H1 (cell line): ENCODE results near the gene CUTA. TPM values are rescaled to one million over a fixed set of nuclear protein-coding genes. Genes with fewer than 3 reads are reported as not detected.

Experiments
- CTCF ChIA-PET: fragments of 300-600 bp; sonication (Branson Sonifier 250); formaldehyde crosslinking; loops from one replicate; lab custom pipeline; 2021; ENCODE audit not compliant: partially characterized antibody; lab: Charles Lee
- POLR2A ChIA-PET: fragments of 300-600 bp; sonication (Branson Sonifier 250); formaldehyde crosslinking; loops from one replicate; lab custom pipeline; 2021; ENCODE audit warnings: inconsistent platforms; ENCODE audit not compliant: partially characterized antibody; lab: Charles Lee
- DNase-seq, 2 experiments: peaks; one replicate each; pipeline versions ENCODE4 v3.0.0 to v3.0.0-alpha.2; 2010 to 2022; ENCODE audit warnings: low spot score in 2 of 2, low read depth in 1 of 2, mixed read lengths in 1 of 2
- FAIRE-seq: peaks from 2 replicates; lab custom pipeline; 2011; peaks lifted over from hg19 to GRCh38; lab: Jason Lieb, UNC
- H2AFZ ChIP-seq: 2 replicates; pipeline ENCODE4 v1.8.1; 2012; ENCODE audit warnings: low read length, inconsistent platforms
- H2AK5ac ChIP-seq: 2 replicates; pipeline ENCODE4 v1.6.1; 2013; ENCODE audit warnings: low read depth, low read length
- H2BK120ac ChIP-seq: replicated peaks from 2 replicates; pipeline ENCODE3; 2013; ENCODE audit warnings: low read depth, low read length, inconsistent platforms
- H2BK12ac ChIP-seq: 2 replicates; pipeline ENCODE4 v1.6.1; 2013; ENCODE audit warnings: low read depth, low read length
- H2BK15ac ChIP-seq: 2 replicates; pipeline ENCODE4 v1.6.1; 2013; ENCODE audit warnings: low read length
- H2BK20ac ChIP-seq: 2 replicates; pipeline ENCODE4 v1.6.1; 2013; ENCODE audit warnings: low read length
- H2BK5ac ChIP-seq: 2 replicates; pipeline ENCODE4 v1.6.1; 2013; ENCODE audit warnings: low read depth, low read length
- H3K14ac ChIP-seq: 2 replicates; pipeline ENCODE4 v1.6.1; 2013; ENCODE audit warnings: inconsistent platforms; ENCODE audit not compliant: insufficient read length
- H3K18ac ChIP-seq: 2 replicates; pipeline ENCODE4 v1.6.1; 2013; ENCODE audit warnings: low read length; ENCODE audit errors: extremely low read depth
- H3K23ac ChIP-seq: 2 replicates; pipeline ENCODE4 v1.6.1; 2013; ENCODE audit warnings: inconsistent platforms; ENCODE audit not compliant: insufficient read length
- H3K23me2 ChIP-seq: 2 replicates; pipeline ENCODE4 v1.6.1; 2013; ENCODE audit warnings: low read depth, low read length
- H3K27ac ChIP-seq: 2 replicates; pipeline ENCODE4 v1.6.1; 2011; ENCODE audit warnings: low read depth, low read length, inconsistent platforms
- H3K27me3 ChIP-seq, 4 experiments: replicated peaks in 1 of 4; 1 replicate in 1 of 4; 2 replicates in 3 of 4; pipeline versions ENCODE4 v1.6.1 to v1.8.1; 2011 to 2013; ENCODE audit warnings: low read length in 3 of 4, mild to moderate bottlenecking in 3 of 4, inconsistent platforms in 2 of 4, mixed read lengths in 2 of 4, moderate library complexity in 1 of 4; ENCODE audit not compliant: control insufficient read depth in 3 of 4, insufficient read depth in 3 of 4; ENCODE audit errors: extremely low read depth in 1 of 4
- H3K36me3 ChIP-seq, 4 experiments: 2 replicates each; pipeline versions ENCODE4 v1.6.1 to v1.8.1; 2011 to 2013; ENCODE audit warnings: mild to moderate bottlenecking in 4 of 4, low read length in 3 of 4, moderate library complexity in 2 of 4, control low read depth in 1 of 4, inconsistent platforms in 1 of 4; ENCODE audit not compliant: insufficient read depth in 4 of 4, control insufficient read depth in 2 of 4
- H3K4ac ChIP-seq: replicated peaks from 2 replicates; pipeline ENCODE3; 2013; ENCODE audit warnings: low read length, low read depth, mixed read lengths, inconsistent platforms; ENCODE audit not compliant: insufficient read length
- H3K4me1 ChIP-seq, 4 experiments: replicated peaks in 1 of 4; 1 replicate in 1 of 4; 2 replicates in 3 of 4; pipeline versions ENCODE4 v1.6.1 to v1.8.1; 2011 to 2013; ENCODE audit warnings: low read length in 3 of 4, inconsistent platforms in 2 of 4, mixed read lengths in 1 of 4; ENCODE audit not compliant: insufficient read depth in 4 of 4, control insufficient read depth in 3 of 4
- H3K4me2 ChIP-seq, 2 experiments: 2 replicates each; pipeline versions ENCODE4 v1.6.1 to v1.8.1; 2011 to 2013; ENCODE audit warnings: low read depth in 2 of 2, low read length in 2 of 2, control low read depth in 1 of 2, inconsistent platforms in 1 of 2, mild to moderate bottlenecking in 1 of 2; ENCODE audit not compliant: insufficient read depth in 1 of 2
- H3K4me3 ChIP-seq, 4 experiments: fragments of 200-600, 300-600 bp in 1 of 4; sonication (generic), shearing (Covaris generic), sonication (Bioruptor Twin) in 1 of 4; 2 replicates each; pipeline versions ENCODE4 v1.5.1 to v1.8.1; 2011 to 2016; ENCODE audit warnings: low read length in 4 of 4, low read depth in 3 of 4, control low read depth in 2 of 4, inconsistent platforms in 2 of 4, mild to moderate bottlenecking in 2 of 4, mixed read lengths in 1 of 4, moderate library complexity in 1 of 4; ENCODE audit not compliant: insufficient read depth in 2 of 4; ENCODE audit errors: extremely low read depth in 1 of 4
- H3K56ac ChIP-seq: replicated peaks from 2 replicates; pipeline ENCODE3; 2013; ENCODE audit warnings: low read depth, mild to moderate bottlenecking, mixed read lengths, low read length, inconsistent platforms; ENCODE audit not compliant: insufficient read length
- H3K79me1 ChIP-seq: 2 replicates; pipeline ENCODE4 v1.6.1; 2013; ENCODE audit warnings: low read depth, low read length, control low read depth
- H3K79me2 ChIP-seq, 2 experiments: 2 replicates each; pipeline versions ENCODE4 v1.6.1 to v1.8.1; 2012 to 2013; ENCODE audit warnings: low read length in 2 of 2, mild to moderate bottlenecking in 2 of 2, inconsistent platforms in 1 of 2; ENCODE audit not compliant: insufficient read depth in 2 of 2, control insufficient read depth in 1 of 2
- H3K9ac ChIP-seq, 4 experiments: replicated peaks in 1 of 4; 1 replicate in 1 of 4; 2 replicates in 3 of 4; pipeline versions ENCODE4 v1.6.1 to v1.8.1; 2011 to 2013; ENCODE audit warnings: low read depth in 3 of 4, low read length in 3 of 4, control low read depth in 2 of 4, mild to moderate bottlenecking in 2 of 4, moderate library complexity in 2 of 4, inconsistent platforms in 1 of 4; ENCODE audit errors: extremely low read depth in 1 of 4
- H3K9me3 ChIP-seq, 2 experiments: 2 replicates each; pipeline versions ENCODE4 v1.6.1 to v1.8.1; 2012 to 2013; ENCODE audit warnings: mild to moderate bottlenecking in 2 of 2, moderate library complexity in 2 of 2, control low read depth in 1 of 2, inconsistent platforms in 1 of 2, low read depth in 1 of 2, low read length in 1 of 2, mixed read lengths in 1 of 2; ENCODE audit not compliant: insufficient read depth in 2 of 2
- H4K20me1 ChIP-seq, 2 experiments: replicated peaks in 1 of 2; 2 replicates each; pipeline versions ENCODE3 to v1.8.1; 2011 to 2013; ENCODE audit warnings: inconsistent platforms in 2 of 2, low read length in 2 of 2, mild to moderate bottlenecking in 1 of 2; ENCODE audit not compliant: insufficient read depth in 2 of 2, control insufficient read depth in 1 of 2
- H4K5ac ChIP-seq: 2 replicates; pipeline ENCODE4 v1.6.1; 2013; ENCODE audit warnings: low read length, low read depth, mixed read lengths, inconsistent platforms; ENCODE audit not compliant: insufficient read length
- H4K8ac ChIP-seq: 2 replicates; pipeline ENCODE4 v1.8.0; 2013; ENCODE audit warnings: mild to moderate bottlenecking, moderate library complexity, low read length, inconsistent platforms; ENCODE audit not compliant: insufficient read depth; ENCODE audit errors: extremely low read depth
- H4K91ac ChIP-seq: replicated peaks from 2 replicates; pipeline ENCODE3; 2013; ENCODE audit warnings: low read length, mixed read lengths, inconsistent platforms; ENCODE audit not compliant: insufficient read length
- ATF3 ChIP-seq: IDR thresholded peaks from 2 replicates; pipeline ENCODE4 v1.6.1; 2011; ENCODE audit warnings: low read depth, mild to moderate bottlenecking, low read length; ENCODE audit not compliant: insufficient read depth
- CEBPB ChIP-seq: IDR thresholded peaks from 2 replicates; pipeline ENCODE4 v1.6.1; 2012; ENCODE audit warnings: low read depth, low read length
- KDM1A ChIP-seq: fragments of 200-600, 300-600 bp; sonication (generic); IDR thresholded peaks from 2 replicates; pipeline ENCODE4 v1.7.1; 2016; ENCODE audit warnings: mild to moderate bottlenecking, low read length, borderline replicate concordance
- NRF1 ChIP-seq: IDR thresholded peaks from 2 replicates; pipeline ENCODE4 v1.6.1; 2011; ENCODE audit warnings: mild to moderate bottlenecking, low read depth, low read length, improper control_type of control experiment
- RAD21 ChIP-seq, 2 experiments: IDR thresholded peaks in 1 of 2; conservative IDR thresholded peaks in 1 of 2; 2 replicates each; pipeline ENCODE4 v1.6.1; 2011; ENCODE audit warnings: low read depth in 2 of 2, low read length in 2 of 2, improper control_type of control experiment in 1 of 2, inconsistent platforms in 1 of 2, mild to moderate bottlenecking in 1 of 2, moderate library complexity in 1 of 2
- RBBP5 ChIP-seq: IDR thresholded peaks from 2 replicates; pipeline ENCODE4 v1.7.1; 2012; ENCODE audit warnings: low read depth, mild to moderate bottlenecking, inconsistent platforms, low read length, moderate library complexity, borderline replicate concordance
- SIN3A ChIP-seq, 2 experiments: IDR thresholded peaks in 1 of 2; conservative IDR thresholded peaks in 1 of 2; 2 replicates each; pipeline ENCODE4 v1.6.1; 2011 to 2012; ENCODE audit warnings: low read length in 2 of 2, improper control_type of control experiment in 1 of 2, low read depth in 1 of 2, mild to moderate bottlenecking in 1 of 2
- SP4 ChIP-seq: IDR thresholded peaks from 2 replicates; pipeline ENCODE4 v1.6.1; 2012; ENCODE audit warnings: low read length, inconsistent platforms
- TEAD4 ChIP-seq: IDR thresholded peaks from 2 replicates; pipeline ENCODE4 v1.6.1; 2012; ENCODE audit warnings: low read depth, low read length, inconsistent platforms, mixed read lengths
- YY1 ChIP-seq: IDR thresholded peaks from 2 replicates; pipeline ENCODE4 v1.6.1; 2011; ENCODE audit warnings: low read depth, mild to moderate bottlenecking, low read length
- WGBS, 2 experiments: shearing (Covaris generic) in 1 of 2; methylation state at CpG; one replicate each; pipeline versions ENCODE4 v1.1.6 to v1.1.7; 2013 to 2015; ENCODE audit warnings: low lambda C conversion rate in 2 of 2, mixed read lengths in 2 of 2, inconsistent platforms in 1 of 2, low coverage in 1 of 2, missing lambda C conversion rate in 1 of 2; ENCODE audit not compliant: insufficient replicate concordance in 2 of 2, insufficient coverage in 1 of 2, insufficient read length in 1 of 2; ENCODE audit errors: extremely low coverage in 1 of 2, missing lambda C conversion rate in 1 of 2; 5-methylcytosine and 5-hydroxymethylcytosine counted together
- polyA plus RNA-seq, 7 experiments: library from polyadenylated mRNA; depleted of rRNA in 3 of 7; stranded (reverse) in 5 of 7; unstranded in 2 of 7; fragments of >200 nt in 5 of 7; fragments of 200-250 nt in 2 of 7; gene quantifications; 1 replicate in 5 of 7; 2 replicates in 1 of 7; 4 replicates in 1 of 7; pipeline versions ENCODE4 v1.2.1 to v1.2.3, GENCODE V29; 2011 to 2013; ENCODE audit warnings: missing spikeins in 2 of 7, mixed read lengths in 2 of 7
- total RNA-seq: library from RNA; stranded (reverse); fragmentation: NEBNext Ultra II Directional; extraction: Animal tissue kit (Norgen Biotek cat#: 25700); gene quantifications from 2 replicates; pipeline ENCODE4 v1.2.1, GENCODE V29; 2021

The CUTA gene
- total and polyA plus RNA-seq, 2 of the 8 experiments (the other 6 are each of a cell fraction or from before 2014, with no cell fraction given), result 297 to 460 TPM

GRCh38 chr6:33433001-33433543, 15.2 kb upstream of the CUTA start:
- peak overlapping the region; percentile 40 for H3K4ac ChIP-seq
- ChIA-PET POLR2A (interaction anchor here (0.6 to 14.8 kb wide), 15 partner anchors 8 to 461 kb away, joined by 3 to 381 read pairs (median 5); partner anchors contain the start of genes CUTA, SYNGAP1, ZBTB22 and ZBTB9), CTCF (interaction anchor here (0.9 to 1.7 kb wide), 5 partner anchors 9 to 24 kb away, joined by 3 to 6 read pairs (median 3); partner anchors contain the start of gene ZBTB9)
- H4K8ac ChIP-seq, result no peak overlapping the region
- peak overlapping the region; percentile 83 for H4K91ac ChIP-seq
- H3K4me1 ChIP-seq, result peaks cover 11 to 34% (median 25%) of the 10 kb centered on the region in 4 experiments
- H2AK5ac ChIP-seq, result peak overlapping the region; percentile 66
- H3K27ac ChIP-seq, result peak overlapping the region; percentile 98
- peak overlapping the region; percentile 90; the same call in 1 of the 2 replicates for H2BK15ac ChIP-seq
- H2AFZ ChIP-seq, result no peak overlapping the region
- H2BK120ac ChIP-seq, result no peak overlapping the region
- H3K9me3 ChIP-seq, result no peaks in the 10 kb centered on the region; a peak in 1 of 4 replicates
- peaks cover 8 to 71% of the 10 kb centered on the region in 2 experiments; a peak in 3 of 4 replicates for H3K79me2 ChIP-seq
- H2BK5ac ChIP-seq, result peak overlapping the region; percentile 93
- peak overlapping the region; percentile 36 to 83 (median 42); a peak in 6 of 7 replicates for H3K9ac ChIP-seq
- peak overlapping the region; percentile 27 for H3K56ac ChIP-seq
- FAIRE-seq, result peak; percentile 68
- H4K20me1 ChIP-seq, result peaks cover 1 to 11% of the 10 kb centered on the region in 2 experiments
- H3K79me1 ChIP-seq, result peaks cover 14% of the 10 kb centered on the region
- no peaks in the 10 kb centered on the region for H3K27me3 ChIP-seq
- H3K36me3 ChIP-seq, result peaks cover 21 to 31% (median 28%) of the 10 kb centered on the region in 4 experiments
- no peak for DNase-seq
- WGBS, 2 experiments, result 57% methylated on average over 1 of the region's 1 CpG; no CpG with 5 or more reads in 1 of the 2 experiments
- peak overlapping the region; percentile 90 to 91 for H3K4me2 ChIP-seq
- TF ChIP-seq KDM1A, result peak; percentile 51; the same call in 1 of the 2 replicates
- TF ChIP-seq TEAD4, result peak; percentile 86
- no peak for TF ChIP-seq CEBPB
- TF ChIP-seq RAD21 (IDR thresholded peaks at IDR 0.05 in 1 of 2, conservative IDR thresholded peaks at IDR 0.05 in 1 of 2; ENCODE audit: low read depth in 2 of 2, low read length in 2 of 2), result no peak
- TF ChIP-seq ATF3, result no peak
- TF ChIP-seq NRF1, result no peak
- TF ChIP-seq SIN3A (conservative IDR thresholded peaks at IDR 0.05 in 1 of 2, IDR thresholded peaks at IDR 0.05 in 1 of 2; ENCODE audit: low read depth in 1 of 2, low read length in 2 of 2), result peak in 1 of 2 experiments; percentile 58; a peak in 1 of 4 replicates
- no peak for TF ChIP-seq YY1
- no peak for TF ChIP-seq SP4
- peak; percentile 25; the same call in 1 of the 2 replicates for TF ChIP-seq RBBP5
- peak overlapping the region; percentile 71 for H3K18ac ChIP-seq
- H2BK12ac ChIP-seq, result peak overlapping the region; percentile 99
- no peak overlapping the region for H3K14ac ChIP-seq
- peaks cover 24% of the 10 kb centered on the region for H3K23me2 ChIP-seq
- peak overlapping the region; percentile 24; the same call in 1 of the 2 replicates for H2BK20ac ChIP-seq
- H3K23ac ChIP-seq, result no peak overlapping the region
- H4K5ac ChIP-seq, result peak overlapping the region; percentile 11
- peak overlapping the region; percentile 31 to 61 (median 56); a peak in 7 of 8 replicates for H3K4me3 ChIP-seq
